WI38 (cell line): ENCODE data around the gene SECISBP2L.

Experiments
- H3K4me3 ChIP-seq: 2 replicates; pipeline ENCODE4 v1.5.1; 2011; ENCODE audit warnings: low read depth, mild to moderate bottlenecking, control low read depth, low read length
- TF ChIP-seq, protein P1 (sequence below): IDR thresholded peaks from 2 replicates; pipeline ENCODE4 v1.5.1; 2012; ENCODE audit warnings: low read depth, mild to moderate bottlenecking, control low read depth, low read length

Gene SECISBP2L

DNA sequence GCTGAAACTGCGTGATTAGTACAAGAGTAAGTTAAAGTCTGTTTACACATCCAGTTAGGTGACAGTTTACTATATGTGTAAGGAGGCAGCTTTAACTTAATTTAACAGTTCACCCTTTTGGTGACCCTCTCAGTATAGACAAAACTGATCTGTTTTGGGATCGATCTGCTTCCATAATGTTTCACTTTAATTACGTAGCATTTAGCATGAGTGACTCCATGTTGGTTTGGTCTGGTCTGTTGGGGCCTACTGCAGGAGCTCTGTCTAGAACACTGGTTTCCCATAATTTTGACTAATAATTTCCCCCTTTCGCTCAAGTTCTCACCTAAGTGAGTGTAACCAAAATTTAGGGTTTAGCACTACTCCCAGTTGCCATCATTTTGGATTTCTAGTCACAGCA, 6.4 kb upstream of the SECISBP2L start:
- TF ChIP-seq, protein P1, sequence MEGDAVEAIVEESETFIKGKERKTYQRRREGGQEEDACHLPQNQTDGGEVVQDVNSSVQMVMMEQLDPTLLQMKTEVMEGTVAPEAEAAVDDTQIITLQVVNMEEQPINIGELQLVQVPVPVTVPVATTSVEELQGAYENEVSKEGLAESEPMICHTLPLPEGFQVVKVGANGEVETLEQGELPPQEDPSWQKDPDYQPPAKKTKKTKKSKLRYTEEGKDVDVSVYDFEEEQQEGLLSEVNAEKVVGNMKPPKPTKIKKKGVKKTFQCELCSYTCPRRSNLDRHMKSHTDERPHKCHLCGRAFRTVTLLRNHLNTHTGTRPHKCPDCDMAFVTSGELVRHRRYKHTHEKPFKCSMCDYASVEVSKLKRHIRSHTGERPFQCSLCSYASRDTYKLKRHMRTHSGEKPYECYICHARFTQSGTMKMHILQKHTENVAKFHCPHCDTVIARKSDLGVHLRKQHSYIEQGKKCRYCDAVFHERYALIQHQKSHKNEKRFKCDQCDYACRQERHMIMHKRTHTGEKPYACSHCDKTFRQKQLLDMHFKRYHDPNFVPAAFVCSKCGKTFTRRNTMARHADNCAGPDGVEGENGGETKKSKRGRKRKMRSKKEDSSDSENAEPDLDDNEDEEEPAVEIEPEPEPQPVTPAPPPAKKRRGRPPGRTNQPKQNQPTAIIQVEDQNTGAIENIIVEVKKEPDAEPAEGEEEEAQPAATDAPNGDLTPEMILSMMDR: no peak
- H3K4me3 ChIP-seq: no peak overlapping the region

DNA sequence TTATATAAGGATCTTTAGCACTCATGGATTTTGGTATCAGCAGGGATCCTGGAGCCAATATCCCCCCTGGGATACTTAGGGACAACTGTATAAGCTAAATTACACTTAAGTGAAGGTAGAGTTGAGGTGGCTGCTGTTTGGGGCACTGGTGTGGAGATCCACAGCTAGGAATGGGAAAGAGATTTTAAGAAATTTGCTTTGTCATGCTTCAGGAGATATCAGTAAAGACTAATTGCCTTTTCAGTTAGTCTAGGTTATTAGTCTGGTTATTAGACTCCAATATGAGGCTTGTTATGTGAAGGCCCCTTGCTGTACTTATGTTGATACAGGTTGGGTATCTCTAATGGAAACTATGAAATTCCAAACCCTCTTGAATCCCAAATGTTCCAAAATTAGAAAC, 1.2 kb upstream of the SECISBP2L start:
- TF ChIP-seq, protein P1: no peak
- H3K4me3 ChIP-seq: no peak overlapping the region

DNA sequence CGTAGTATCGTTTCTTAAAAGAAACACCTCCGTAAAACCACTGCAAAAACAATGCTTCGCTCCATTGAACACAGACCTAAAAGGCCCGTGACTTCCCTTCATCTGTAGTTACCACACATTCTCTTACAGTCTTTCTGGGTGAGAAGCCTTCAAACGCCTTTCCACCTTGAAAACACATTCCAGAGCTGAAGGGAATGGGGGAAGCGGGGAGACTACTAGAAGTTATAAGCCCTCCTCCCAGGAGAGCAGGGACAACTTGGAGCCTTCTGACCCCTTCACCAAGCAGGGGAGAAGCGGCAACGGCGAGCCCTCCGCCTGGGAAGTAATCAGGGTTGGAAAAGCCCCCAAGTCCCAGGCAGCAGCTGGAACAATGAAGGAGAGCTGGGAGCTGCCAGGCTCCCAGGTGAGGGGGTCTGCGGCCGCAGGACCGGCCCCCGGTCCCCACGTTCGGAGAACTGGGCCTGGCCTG, 461 bp downstream of the SECISBP2L start:
- TF ChIP-seq, protein P1: no peak
- H3K4me3 ChIP-seq: peak overlapping the region; percentile 90

DNA sequence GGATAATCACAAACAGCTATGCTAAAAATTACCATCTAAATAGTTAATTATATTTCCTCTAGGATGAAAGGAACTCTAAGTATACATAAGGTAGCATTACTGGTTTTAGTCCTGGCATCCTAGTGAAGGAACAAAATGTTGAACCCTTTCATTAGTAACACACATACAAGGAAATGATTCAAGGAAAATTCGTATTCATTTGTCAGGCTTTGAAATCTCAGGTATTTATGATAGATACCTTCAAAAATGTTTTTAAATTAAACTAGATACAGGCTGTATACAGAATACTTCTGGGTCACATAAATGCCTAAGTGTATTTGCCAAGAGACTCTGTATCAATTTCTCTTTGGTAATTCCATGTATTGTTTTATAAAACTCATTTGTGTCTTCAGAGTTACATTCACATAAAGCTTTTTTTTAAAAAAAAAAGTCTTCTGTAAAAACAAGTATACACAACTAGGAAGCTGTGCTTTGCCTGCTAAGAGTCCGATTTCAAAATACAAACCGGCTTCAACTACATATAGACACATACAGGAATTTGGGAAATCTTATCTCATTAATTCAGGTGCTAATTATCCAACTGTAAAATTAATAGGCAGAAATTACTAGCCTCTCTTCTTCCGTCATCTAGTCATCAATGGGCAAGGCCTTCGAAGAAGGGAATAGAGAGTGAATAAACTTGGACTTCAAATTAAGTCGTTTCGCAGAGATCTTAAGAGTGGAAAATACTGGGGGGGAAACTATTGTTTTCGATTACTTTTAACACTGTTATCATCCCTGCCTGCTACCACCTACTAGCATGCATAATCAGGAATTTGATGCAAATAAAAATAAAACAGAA, 1.3 kb downstream of the SECISBP2L start:
- TF ChIP-seq, protein P1: no peak
- H3K4me3 ChIP-seq: peak overlapping the region; percentile 90

DNA sequence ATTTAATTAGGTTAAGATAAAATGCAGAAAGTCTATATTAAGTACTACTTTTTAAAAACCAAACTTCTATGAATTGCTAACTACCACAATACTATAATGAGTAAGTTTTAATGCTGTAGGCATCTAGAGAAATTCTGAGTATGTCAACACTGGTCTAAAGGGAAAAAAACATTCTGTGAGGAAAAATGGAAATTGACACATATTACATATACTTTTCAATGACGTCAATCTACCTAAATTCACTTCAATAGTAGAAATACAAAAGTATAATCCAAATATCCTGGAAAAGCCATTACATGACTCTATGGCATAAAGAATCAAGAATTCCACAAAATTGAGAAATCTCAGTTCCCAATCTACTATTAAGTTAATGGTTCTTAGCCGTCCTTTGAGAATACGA, 2.2 kb downstream of the SECISBP2L start:
- peak overlapping the region; percentile 90 for H3K4me3 ChIP-seq

DNA sequence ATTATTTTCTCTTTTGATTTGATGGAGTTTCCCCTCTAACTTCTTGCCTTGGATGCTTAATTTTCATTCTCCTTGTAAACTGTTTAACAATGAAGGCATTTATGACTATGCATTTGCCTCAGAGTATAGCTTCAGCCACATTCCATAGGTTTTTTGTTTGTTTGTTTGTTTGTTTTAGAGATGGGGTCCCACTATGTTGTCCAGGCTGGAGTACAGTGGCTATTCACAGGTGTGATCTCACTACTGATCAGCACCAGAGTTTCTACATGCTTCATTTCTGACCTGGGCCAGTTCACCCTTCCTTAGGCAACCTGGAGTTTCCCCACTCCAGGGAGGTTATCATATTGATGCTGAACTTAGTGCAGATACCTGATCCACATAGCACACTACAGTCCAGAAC, 4.1 kb downstream of the SECISBP2L start:
- no peak overlapping the region for H3K4me3 ChIP-seq
- TF ChIP-seq, protein P1: no peak

More for the DNA sequence above, 2.2 kb downstream of the SECISBP2L start:
- TF ChIP-seq, protein P1: no peak

DNA sequence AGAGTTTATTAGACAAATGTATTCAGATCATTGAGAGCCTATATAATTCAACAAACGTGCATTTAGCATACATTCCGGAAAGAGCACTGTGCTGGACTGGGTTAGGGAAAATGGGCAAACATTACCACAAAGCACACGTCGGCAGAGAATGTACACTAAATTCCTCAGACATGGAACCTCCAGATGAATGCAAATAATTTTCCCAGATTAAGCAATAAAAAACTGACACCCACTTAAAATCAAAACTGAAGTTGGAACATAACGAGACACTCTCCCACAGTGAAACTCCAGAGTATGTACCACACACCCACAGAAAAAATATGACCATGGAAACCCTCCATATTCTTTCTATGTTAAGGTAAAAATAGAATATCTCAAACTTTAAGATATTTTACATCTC, 4.8 kb downstream of the SECISBP2L start:
- TF ChIP-seq, protein P1: no peak
- no peak overlapping the region for H3K4me3 ChIP-seq
